ENCODE results near the gene CCDC137. TPM values are rescaled to one million over a fixed set of nuclear protein-coding genes. Genes with fewer than 3 reads are reported as not detected.

Gene CCDC137
- total and polyA plus RNA-seq, 2 of the 13 experiments (the other 11 are each of a cell fraction or from before 2014, with no cell fraction given) = 14.6 to 39.1 TPM

- TF ChIP-seq MAX (IDR thresholded peaks at IDR 0.05) (peak; percentile 97), KLF15 (CRISPR knock-in tag; IDR thresholded peaks at IDR 0.05; ENCODE audit: borderline replicate concordance) (peak; percentile 70), ZNF703 (CRISPR knock-in tag; IDR thresholded peaks at IDR 0.05; ENCODE audit: borderline replicate concordance) (peak; percentile 88), ZNF574 (CRISPR knock-in tag; IDR thresholded peaks at IDR 0.05) (peak; percentile 100), ZNF619 (CRISPR knock-in tag; IDR thresholded peaks at IDR 0.05) (peak; percentile 98), ZNF512B (CRISPR knock-in tag; IDR thresholded peaks at IDR 0.05; ENCODE audit: borderline replicate concordance) (peak; percentile 43; the same call in 1 of the 2 replicates), ZNF34 (CRISPR knock-in tag; IDR thresholded peaks at IDR 0.05; ENCODE audit: borderline replicate concordance) (peak; percentile 93), MIER2 (CRISPR knock-in tag; IDR thresholded peaks at IDR 0.05) (peak; percentile 80; the same call in 1 of the 2 replicates), ZBTB3 (CRISPR knock-in tag; IDR thresholded peaks at IDR 0.05; ENCODE audit: borderline replicate concordance, low read depth) (peak; percentile 73), TBP (CRISPR knock-in tag; IDR thresholded peaks at IDR 0.05) (no peak), CBX5 (CRISPR knock-in tag; IDR thresholded peaks at IDR 0.05; ENCODE audit: borderline replicate concordance) (0 out of 2 replicates have a peak, but pooled peaks have one; percentile 82), LCORL (IDR thresholded peaks at IDR 0.05) (no peak), LCORL (CRISPR knock-in tag; IDR thresholded peaks at IDR 0.05) (peak; percentile 81; the same call in 1 of the 2 replicates), THAP8 (CRISPR knock-in tag; IDR thresholded peaks at IDR 0.05; ENCODE audit: borderline replicate concordance) (peak; percentile 55), ZNF75D (CRISPR knock-in tag; IDR thresholded peaks at IDR 0.05; ENCODE audit: borderline replicate concordance) (no peak), ZBED4 (CRISPR knock-in tag; IDR thresholded peaks at IDR 0.05; ENCODE audit: borderline replicate concordance) (peak; percentile 79)
Measured at GRCh38 chr17:81702934-81703746, 36.6 kb downstream of the CCDC137 start, which contains the start of gene MRPL12 (continued).
